Glutamatergic neuron (in vitro differentiated cells): Measurements from ENCODE around the gene RALGAPA2. TPM values are rescaled to one million over a fixed set of nuclear protein-coding genes. Genes with fewer than 3 reads are reported as not detected.

Source experiments
- DNase-seq: peaks from one replicate; pipeline ENCODE4 v3.0.0; 2022
- H3K27ac Mint-ChIP-seq: one replicate; pipeline ENCODE4 v1.8.0; 2020; ENCODE audit warnings: mild to moderate bottlenecking, mixed read lengths, inconsistent platforms; ENCODE audit not compliant: unreplicated experiment
- H3K27me3 Mint-ChIP-seq: one replicate; pipeline ENCODE4 v1.8.0; 2020; ENCODE audit warnings: mild to moderate bottlenecking, moderate library complexity, mixed read lengths, inconsistent platforms; ENCODE audit not compliant: unreplicated experiment
- H3K36me3 Mint-ChIP-seq: one replicate; pipeline ENCODE4 v1.8.0; 2020; ENCODE audit warnings: mild to moderate bottlenecking, mixed read lengths, inconsistent platforms; ENCODE audit not compliant: unreplicated experiment
- H3K4me1 Mint-ChIP-seq: one replicate; pipeline ENCODE4 v1.8.0; 2020; ENCODE audit warnings: mild to moderate bottlenecking, low read depth, mixed read lengths, inconsistent platforms; ENCODE audit not compliant: unreplicated experiment
- H3K4me3 Mint-ChIP-seq: one replicate; pipeline ENCODE4 v1.8.0; 2020; ENCODE audit warnings: mild to moderate bottlenecking, mixed read lengths, inconsistent platforms; ENCODE audit not compliant: unreplicated experiment
- H3K9me3 Mint-ChIP-seq: one replicate; pipeline ENCODE4 v1.8.0; 2020; ENCODE audit warnings: mild to moderate bottlenecking, moderate library complexity, mixed read lengths, inconsistent platforms; ENCODE audit not compliant: unreplicated experiment
- CTCF ChIP-seq: fragments of 200-600 bp; sonication (generic); IDR thresholded peaks from one replicate; pipeline ENCODE4 v1.5.0; 2021; ENCODE audit not compliant: partially characterized antibody, unreplicated experiment
- total RNA-seq: library from RNA; stranded (reverse); fragmentation: NEBNext Ultra II Directional; extraction: Animal tissue kit (Norgen Biotek cat#: 25700); gene quantifications from one replicate; pipeline ENCODE4 v1.2.1, GENCODE V29; 2021; ENCODE audit not compliant: unreplicated experiment

Gene RALGAPA2
- total RNA-seq, 1 donor from 2014 or later = 60.9 TPM

GRCh38 chr20:20465252-20465651, 247.2 kb downstream of the RALGAPA2 start:
- DNase-seq = no peak
- no peaks in the 10 kb centered on the region for H3K36me3 Mint-ChIP-seq
- H3K27me3 Mint-ChIP-seq = peaks cover 11% of the 10 kb centered on the region
- H3K4me1 Mint-ChIP-seq = peaks cover 92% of the 10 kb centered on the region
- H3K27ac Mint-ChIP-seq = peak overlapping the region; percentile 91
- peak; percentile 33 for TF ChIP-seq CTCF
- H3K4me3 Mint-ChIP-seq = peak overlapping the region; percentile 76
- peaks cover 16% of the 10 kb centered on the region for H3K9me3 Mint-ChIP-seq

GRCh38 chr20:20463933-20464374, 248.5 kb downstream of the RALGAPA2 start:
- peak overlapping the region; percentile 74 for H3K4me3 Mint-ChIP-seq
- H3K36me3 Mint-ChIP-seq = no peaks in the 10 kb centered on the region
- H3K9me3 Mint-ChIP-seq = peaks cover 15% of the 10 kb centered on the region
- H3K27ac Mint-ChIP-seq = peak overlapping the region; percentile 91
- H3K4me1 Mint-ChIP-seq = peaks cover 87% of the 10 kb centered on the region
- peak; percentile 39 for DNase-seq
- TF ChIP-seq CTCF = no peak
- peaks cover 11% of the 10 kb centered on the region for H3K27me3 Mint-ChIP-seq

DNA sequence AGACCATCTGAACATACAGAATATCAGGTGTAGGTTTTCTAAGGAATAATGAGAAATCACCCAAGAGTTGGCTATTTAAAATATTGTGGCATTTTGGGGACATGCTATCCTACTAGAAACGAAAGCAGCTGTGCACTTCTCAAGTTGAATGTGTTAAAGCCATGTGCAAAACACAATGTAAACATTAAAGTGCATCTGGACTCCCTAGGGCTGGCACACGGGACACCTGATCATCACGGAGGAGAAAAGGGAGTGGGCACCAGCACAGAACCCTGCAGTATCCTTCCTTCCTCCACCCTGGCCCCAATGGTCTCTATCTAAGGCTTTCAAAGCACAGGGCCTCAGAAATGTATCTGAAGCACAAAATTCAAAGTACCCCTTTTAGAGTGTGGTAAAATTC, 250.3 kb downstream of the RALGAPA2 start:
- Mint-ChIP-seq H3K4me3 (no peak overlapping the region), H3K27ac (peak overlapping the region; percentile 89), H3K36me3 (no peaks in the 10 kb centered on the region), H3K4me1 (peaks cover 72% of the 10 kb centered on the region), H3K27me3 (peaks cover 11% of the 10 kb centered on the region), H3K9me3 (peaks cover 11% of the 10 kb centered on the region)
- no peak for DNase-seq
- TF ChIP-seq CTCF = no peak

GRCh38 chr20:20461551-20461950, 250.9 kb downstream of the RALGAPA2 start:
- Mint-ChIP-seq H3K27me3 (peaks cover 7% of the 10 kb centered on the region), H3K27ac (peak overlapping the region; percentile 98), H3K9me3 (peaks cover 11% of the 10 kb centered on the region), H3K4me3 (peak overlapping the region; percentile 78), H3K36me3 (no peaks in the 10 kb centered on the region), H3K4me1 (peaks cover 70% of the 10 kb centered on the region)
- TF ChIP-seq CTCF = no peak
- no peak for DNase-seq

- no peak for TF ChIP-seq CTCF
- Mint-ChIP-seq H3K9me3 (peaks cover 11% of the 10 kb centered on the region), H3K27me3 (peaks cover 5% of the 10 kb centered on the region), H3K4me1 (peaks cover 66% of the 10 kb centered on the region), H3K4me3 (no peak overlapping the region), H3K27ac (no peak overlapping the region), H3K36me3 (no peaks in the 10 kb centered on the region)
- DNase-seq = no peak
These were observed 252.7 kb downstream of the RALGAPA2 start for GRCh38 chr20:20459726-20460125.
